CD4-positive, alpha-beta T cell treated with Interleukin-15 for 4 hours (primary cell): ENCODE measurements around the gene RXRB.

Source experiments
- DNase-seq: peaks from one replicate; pipeline ENCODE4 v3.0.0-alpha.2; 2020; ENCODE audit warnings: low spot score

RXRB gene

DNA sequence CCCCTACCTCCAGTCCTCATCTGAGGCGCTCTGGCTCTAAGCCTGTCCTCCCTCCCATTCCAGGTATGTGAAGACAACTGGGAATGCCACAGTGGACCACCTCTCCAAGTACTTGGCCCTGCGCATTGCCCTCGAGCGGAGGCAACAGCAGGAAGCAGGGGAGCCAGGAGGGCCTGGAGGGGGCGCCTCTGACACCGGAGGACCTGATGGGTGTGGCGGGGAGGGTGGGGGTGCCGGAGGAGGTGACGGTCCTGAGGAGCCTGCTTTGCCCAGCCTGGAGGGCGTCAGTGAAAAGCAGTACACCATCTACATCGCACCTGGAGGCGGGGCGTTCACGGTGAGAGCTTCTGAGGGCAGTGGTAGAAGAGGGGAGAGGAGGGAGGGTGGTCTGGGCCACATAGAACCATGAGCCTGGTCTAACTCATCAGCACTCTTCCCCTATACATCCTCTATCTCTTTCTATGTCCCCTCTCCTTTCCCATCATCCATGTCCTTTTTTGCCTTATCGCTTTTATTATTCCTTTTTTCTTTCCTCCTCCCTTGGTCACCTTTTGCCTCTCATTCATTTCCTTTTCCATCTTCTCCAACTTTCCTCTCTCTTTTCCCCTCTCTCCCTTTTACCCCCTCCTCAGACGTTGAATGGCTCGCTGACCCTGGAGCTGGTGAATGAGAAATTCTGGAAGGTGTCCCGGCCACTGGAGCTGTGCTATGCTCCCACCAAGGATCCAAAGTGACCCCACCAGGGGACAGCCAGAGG is 11.4 kb upstream of the RXRB start:
- DNase-seq = no peak

DNA sequence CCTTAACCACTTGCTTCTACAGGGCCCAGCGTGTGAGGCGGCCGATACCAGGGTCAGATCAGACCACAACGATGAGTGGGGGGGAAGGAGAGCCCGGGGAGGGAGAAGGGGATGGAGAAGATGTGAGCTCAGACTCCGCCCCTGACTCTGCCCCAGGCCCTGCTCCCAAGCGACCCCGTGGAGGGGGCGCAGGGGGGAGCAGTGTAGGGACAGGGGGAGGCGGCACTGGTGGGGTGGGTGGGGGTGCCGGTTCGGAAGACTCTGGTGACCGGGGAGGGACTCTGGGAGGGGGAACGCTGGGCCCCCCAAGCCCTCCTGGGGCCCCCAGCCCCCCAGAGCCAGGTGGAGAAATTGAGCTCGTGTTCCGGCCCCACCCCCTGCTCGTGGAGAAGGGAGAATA is 10.7 kb upstream of the RXRB start:
- DNase-seq = no peak

DNA sequence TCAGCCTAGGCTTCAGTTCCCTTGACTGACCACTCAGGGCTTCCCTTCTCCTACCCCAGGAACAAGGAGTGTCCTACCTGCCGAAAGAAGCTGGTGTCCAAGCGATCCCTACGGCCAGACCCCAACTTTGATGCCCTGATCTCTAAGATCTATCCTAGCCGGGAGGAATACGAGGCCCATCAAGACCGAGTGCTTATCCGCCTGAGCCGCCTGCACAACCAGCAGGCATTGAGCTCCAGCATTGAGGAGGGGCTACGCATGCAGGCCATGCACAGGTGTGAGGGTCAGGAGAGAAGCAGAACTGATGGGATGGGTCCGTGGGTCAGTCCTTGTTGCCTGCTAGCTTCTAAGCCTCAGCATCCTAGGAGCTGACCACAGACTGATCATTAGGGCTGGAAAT is 9.4 kb upstream of the RXRB start:
- no peak for DNase-seq

DNA sequence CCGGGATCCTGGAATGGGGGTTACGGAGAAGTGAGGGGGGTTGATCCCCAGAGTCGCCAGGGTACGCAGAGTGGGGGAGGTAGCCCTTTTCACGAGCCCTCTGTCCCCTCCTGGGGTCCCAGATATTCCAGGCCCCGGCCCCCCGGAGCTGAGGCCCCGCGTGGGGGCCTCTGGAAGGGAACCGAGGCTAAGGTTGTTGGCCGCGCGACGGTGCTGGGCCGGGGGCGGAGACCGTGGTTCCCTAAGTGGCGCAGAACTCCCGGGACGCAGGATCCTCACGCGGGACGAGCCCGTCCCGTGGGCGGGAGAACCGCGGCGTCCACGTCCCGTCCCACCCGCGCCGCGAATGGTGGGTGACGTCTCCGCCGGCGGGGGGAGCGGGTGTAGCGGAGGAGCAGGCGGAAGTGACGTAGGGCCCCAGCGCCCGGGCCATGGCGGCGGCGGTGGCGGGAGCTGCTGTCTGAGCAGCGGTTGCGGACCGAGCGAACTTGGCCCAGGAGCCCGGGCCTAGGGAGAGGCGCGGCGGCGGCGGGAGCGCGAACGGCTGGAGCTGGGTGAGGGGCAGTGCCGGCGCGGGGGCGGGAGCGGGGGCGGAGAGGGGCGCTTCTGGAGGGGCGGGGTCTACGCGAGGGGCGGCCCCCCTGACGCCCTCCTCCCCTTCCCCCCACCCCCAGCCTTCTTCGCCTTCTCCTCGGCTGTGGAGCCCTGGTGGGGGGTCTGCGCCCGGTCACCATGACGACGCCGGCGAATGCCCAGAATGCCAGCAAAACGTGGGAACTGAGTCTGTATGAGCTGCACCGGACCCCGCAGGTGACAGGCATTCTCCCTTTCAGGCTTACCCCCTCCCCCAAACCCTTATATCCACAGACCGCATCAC is 7.9 kb upstream of the RXRB start, which contains the start of gene RING1:
Gene RING1, plus strand, starts transcription at position 410 of the 877 bp plus-strand sequence. Its CDS starts 323 bp downstream, at position 733.
- peak; percentile 81 for DNase-seq

DNA sequence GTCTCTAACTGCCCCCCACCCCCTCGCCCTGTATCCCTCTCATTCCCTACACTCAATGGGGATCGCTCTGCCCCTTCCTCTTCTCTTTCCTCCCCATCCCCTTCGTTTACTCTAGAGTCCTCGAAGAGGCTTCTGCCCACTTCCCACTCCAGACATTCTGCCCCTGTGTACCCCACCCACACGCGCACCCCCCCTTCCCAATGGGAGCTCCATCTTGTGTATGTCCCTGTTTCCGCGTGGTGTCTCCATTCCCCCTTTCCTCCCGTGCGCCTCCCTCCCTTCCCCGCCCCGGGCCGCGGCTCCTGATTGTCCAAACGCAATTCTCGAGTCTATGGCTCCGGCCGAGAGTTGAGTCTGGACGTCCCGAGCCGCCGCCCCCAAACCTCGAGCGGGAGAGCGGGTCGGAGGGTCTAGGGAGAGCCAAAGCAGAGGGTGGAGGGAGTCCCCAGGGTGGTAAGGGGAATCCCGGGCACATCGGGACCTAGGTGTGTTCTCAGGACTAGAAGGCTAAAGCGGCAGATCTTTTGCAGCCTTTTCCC is 7.2 kb upstream of the RXRB start:
- DNase-seq = no peak

DNA sequence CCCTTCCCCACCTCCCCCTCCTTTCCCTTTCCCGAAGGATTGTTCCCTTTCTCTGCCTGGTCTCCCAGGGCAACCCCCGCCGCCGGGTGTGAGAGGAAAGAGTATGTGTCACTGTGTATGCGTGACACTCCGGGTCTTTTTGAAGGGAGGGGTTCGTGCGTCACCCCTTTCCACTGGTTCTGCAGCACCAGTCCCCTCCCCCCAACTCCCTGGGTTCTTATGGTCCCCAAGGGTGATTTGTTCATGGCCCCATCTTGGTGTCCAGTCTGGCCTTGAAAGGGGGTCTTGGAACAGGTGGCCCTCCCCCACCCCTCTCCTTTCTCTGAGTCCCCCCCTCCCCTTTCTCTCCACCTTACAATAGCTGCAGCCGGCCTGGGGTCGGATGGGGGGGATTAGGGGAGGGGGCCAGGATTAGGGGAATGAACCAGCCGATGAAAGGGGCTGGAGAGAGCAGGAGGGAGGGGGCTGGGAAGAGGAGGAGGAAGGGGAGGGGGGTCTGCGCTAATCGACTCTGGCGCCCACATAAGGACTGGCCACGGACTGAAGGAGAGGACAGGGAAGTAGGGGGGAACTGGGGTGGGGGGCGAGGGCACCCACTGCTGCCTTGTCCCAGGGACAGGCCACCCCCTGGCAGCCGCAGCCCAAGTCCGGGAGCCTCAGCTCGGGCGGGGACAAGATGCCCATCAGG is 6.5 kb upstream of the RXRB start:
- DNase-seq = no peak

DNA sequence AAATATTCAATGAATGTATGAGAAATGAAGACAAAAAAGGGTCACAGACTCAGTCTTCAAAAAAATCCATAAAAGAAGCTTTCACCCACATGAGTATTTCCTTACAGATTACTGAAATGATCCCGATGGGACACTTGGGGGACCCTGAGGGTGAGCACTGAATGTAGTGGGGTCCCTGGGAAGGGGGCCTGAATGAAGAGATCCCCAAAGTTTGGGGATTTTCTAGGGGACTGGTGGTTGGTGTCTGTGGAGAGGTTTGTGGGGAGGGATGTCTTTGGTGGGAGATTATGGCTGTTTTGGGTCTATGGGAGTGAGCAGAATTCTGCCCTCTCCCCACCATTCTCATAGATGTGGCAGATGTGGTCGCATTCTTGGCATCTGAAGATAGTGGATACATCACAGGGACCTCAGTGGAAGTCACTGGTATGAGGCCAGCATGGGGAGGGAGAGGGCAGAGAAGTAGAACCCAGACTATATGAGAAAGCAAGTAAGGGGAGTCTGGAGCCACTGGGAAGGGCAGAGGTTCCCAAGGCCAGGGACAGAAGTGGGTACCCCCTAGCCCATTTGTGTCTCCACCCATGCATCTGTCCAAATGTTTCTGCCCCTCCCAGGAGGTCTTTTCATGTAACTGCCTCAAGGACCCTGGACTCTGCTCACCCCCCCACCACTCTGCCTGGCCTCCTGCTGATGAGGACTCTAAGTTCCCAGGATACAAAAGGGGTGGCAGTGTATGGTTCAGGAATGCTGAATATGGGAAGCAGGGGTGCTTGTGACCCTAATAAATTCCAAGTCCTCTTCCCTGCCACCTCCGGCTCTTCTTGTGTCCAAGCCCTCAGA is 5.8 kb upstream of the RXRB start:
- no peak for DNase-seq

DNA sequence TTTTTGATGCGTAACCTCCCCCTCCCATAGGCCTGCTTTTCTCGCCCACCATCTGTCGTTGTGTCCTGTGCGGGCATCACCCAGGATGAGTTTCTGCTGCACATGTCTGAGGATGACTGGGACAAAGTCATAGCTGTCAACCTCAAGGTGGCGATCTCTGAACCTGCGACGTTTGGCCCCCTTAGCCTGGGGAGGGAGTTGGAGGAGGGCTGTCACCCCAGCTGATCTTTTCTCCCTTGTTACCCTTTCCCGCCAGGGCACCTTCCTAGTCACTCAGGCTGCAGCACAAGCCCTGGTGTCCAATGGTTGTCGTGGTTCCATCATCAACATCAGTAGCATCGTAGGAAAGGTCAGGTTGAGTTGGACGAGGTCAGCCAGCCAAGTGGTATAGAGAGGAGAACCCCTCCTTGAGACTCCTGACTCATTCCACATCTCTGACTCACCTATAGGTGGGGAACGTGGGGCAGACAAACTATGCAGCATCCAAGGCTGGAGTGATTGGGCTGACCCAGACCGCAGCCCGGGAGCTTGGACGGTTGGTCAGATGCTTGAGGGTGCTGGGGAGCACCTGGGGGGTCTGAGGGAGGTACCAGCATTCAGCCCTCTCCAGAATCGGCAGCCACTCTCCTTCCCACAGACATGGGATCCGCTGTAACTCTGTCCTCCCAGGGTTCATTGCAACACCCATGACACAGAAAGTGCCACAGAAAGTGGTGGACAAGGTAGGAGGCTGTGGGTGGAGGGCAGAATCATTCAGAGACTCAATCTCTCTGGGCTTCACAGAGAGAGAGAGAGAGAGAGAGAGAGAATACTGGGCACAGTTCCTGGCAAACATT is 4.9 kb upstream of the RXRB start:
- peak; percentile 41 for DNase-seq

DNA sequence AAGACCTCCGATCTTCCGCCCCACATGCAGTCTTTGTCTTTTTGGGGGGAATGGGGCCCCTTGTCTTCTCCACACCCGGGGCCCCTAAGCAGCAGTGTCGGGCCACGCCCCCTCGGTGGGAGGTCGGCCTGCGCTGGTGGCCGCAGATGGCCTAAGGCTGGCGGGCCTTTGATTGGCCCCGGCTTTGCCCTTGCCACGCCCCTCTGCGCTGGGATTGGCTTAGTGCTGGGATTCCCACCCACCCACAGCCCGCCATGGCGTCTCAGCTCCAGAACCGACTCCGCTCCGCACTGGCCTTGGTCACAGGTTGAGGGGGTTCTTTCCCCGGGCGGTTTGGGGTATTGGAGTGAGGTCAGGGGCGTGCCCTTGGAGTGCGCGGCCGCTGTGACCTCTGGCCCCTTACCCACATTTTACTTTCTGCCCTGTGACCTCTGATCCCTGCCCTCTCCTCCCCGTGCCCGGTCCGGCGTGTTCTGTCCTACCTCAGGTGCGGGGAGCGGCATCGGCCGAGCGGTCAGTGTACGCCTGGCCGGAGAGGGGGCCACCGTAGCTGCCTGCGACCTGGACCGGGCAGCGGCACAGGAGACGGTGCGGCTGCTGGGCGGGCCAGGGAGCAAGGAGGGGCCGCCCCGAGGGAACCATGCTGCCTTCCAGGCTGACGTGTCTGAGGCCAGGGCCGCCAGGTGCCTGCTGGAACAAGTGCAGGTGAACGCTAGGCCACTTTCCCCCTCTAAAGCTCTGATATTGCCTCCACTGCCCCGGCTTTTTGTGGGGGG is 4.1 kb upstream of the RXRB start, which contains the start of gene HSD17B8:
Gene HSD17B8, plus strand, starts transcription at position 241 of the 776 bp plus-strand sequence. Its CDS starts 14 bp downstream, at position 255.
- DNase-seq = peak; percentile 89

DNA sequence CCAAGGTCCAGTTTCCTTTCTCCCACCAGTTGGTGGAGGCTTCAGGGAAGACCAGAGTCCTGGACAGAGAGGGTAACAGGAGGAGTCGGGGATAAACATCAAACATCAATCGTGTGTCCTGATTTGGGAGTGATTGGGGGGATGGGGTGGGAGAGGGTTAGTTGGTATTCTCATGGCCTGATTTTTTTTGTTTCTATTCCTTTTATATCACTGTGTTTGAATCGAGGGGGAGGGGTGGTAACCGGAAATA is 3.6 kb upstream of the RXRB start:
- no peak for DNase-seq

DNA sequence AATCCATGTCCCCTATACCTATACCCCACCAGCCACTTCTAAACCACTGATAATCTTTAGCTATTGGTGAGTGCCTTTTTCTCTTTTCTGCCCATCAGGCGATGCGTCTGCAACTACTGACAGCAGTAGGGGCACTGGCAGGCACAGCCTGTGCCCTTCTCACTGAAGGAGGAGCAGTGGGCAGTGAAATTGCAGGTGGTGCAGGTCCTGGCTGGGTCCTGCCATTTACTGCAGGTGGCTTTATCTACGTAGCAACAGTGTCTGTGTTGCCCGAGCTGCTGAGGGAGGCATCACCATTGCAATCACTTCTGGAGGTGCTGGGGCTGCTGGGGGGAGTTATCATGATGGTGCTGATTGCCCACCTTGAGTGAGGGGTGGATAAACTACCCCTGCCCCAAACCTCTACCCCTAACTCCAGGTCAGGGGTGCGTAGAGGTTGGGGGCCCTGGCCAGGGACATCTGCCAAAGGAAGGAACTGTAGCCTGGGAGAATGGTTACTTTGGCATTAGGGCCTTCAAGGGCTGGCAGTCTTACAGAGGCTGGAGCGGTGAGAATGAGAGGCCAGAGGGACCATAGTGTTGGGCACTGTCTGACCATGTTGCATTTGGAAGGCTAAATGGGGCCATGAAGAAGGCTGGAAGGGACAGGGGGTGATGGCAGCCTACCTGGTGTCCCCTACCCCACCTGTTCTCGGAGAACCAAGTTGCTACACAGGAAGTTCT is 3.1 kb upstream of the RXRB start:
- DNase-seq = no peak

DNA sequence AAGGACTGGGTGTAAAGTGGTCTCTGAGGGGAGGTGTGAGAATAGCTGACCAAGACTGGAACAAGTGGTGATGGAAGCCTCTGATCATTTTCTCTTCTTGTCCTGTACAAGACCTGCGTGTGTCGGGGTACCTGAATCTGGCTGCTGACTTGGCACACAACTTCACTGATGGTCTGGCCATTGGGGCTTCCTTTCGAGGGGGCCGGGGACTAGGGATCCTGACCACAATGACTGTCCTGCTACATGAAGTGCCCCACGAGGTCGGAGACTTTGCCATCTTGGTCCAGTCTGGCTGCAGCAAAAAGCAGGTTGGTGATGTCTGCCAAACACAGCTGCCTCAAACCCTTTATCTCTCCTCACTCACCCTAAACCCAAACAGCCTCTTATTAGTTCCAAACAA is 2.3 kb upstream of the RXRB start:
- DNase-seq = no peak

DNA sequence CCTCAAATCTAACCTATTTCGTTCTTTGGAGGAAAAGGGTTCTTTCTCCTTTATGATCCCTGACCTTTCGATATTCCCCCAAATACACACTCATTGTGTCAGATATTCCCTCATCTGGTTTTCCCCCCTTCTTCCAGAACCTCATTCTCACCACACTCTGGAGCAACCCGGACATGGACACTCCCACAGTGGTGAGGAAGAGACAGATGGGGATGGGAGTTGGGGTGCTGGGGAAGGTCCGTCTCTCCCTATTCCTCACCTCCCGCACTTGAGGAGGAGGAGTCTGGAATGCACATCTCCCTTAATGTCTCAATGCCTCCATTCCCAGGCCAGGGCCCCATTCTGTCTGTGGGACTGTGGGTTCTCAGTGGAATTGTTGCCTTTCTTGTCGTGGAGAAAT is 1.5 kb upstream of the RXRB start:
- DNase-seq = no peak

DNA sequence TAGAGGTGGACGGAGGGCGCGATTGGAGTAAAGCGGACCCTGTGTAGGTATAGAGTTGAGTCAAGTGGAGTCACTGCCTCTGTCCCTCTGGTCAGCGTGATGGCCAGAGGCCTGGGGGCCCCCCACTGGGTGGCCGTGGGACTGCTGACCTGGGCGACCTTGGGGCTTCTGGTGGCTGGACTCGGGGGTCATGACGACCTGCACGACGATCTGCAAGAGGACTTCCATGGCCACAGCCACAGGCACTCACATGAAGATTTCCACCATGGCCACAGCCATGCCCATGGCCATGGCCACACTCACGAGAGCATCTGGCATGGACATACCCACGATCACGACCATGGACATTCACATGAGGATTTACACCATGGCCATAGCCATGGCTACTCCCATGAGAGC is 681 bp upstream of the RXRB start:
- DNase-seq = no peak

DNA sequence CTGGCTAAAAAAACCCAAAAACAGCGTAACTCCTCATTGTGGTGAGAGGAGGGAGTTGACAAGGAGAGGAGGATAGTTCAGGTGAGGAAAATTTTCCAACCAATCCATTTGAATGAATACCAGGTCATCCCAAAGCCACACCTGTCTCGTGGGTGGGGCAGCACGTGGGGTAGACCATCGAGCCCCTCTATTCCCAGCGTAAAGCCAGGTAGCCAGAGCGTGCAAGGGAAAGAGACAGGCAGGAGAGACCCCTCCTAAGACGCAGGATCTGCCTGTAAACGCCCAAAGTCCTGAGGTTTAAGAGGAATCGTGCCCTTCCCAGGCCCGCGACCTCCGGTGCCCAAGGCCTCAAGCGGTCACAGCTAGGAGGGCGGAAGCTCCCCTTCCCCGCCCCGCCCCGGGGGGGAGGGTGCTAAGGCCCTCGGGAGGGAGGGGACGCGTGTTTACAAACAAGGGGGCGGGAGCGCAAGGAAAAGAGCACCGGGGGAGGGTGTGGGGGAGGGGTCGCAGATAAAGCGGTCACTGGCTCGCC is 712 bp downstream of the RXRB start:
- peak; percentile 64 for DNase-seq

DNA sequence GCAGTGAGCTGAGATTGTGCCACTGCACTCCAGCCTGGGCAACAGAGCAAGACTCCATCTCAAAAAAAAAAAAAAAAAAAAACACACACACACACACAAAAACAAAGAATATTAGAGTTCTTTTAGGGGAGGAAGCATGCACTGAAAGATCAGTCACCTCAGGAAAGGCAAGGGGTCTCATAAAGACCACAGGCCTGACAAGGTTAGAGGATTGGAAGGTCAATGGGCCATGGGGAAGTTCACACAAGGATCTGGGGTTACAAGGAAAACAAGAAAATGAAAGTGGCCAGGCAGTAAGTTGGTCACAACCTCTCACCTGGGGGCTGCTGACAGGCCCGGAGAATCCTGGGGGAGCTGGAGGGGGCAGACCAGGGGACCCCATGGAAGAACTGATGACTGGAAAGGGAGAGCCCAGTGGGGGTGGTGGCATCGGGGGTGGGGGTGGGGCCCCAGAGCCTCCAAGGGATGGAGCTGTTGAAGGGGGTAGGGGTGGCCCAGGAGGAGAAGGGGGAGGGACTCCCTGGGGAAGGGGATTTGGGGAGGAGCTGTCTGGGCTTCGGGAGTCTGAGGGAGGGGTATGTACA is 1.5 kb downstream of the RXRB start:
- no peak for DNase-seq

DNA sequence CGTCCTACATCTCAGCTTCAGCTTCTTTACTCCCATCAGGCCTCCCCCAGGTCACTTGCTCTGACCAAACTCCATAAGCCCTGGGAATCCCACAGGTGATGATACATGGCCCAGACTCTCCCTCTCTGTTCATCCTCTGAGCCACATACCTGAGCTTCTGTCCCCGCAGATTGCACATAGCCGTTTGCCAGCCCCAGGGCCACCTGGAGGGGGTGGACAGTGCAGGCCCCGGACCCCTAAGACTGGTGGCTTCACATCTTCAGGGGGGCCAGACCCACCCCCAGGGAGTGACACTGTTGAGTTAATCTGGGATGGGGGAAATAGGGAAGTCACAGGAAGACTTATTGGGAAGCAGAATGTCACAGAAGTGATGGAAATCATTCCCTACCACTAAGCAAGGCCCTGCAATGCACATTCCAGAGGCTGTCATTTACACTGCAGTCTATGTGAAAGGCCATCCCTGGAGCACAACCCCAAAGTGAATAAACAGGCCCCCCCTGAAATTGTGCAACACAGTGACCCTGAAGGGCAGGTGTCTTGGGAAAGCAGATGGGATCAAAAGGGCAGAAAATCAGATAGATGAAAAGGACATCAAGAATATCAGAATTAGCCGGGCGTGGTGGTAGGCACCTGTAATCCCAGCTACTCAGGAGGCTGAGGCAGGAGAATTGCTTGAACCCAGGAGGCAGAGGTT is 2.2 kb downstream of the RXRB start:
- DNase-seq = no peak

DNA sequence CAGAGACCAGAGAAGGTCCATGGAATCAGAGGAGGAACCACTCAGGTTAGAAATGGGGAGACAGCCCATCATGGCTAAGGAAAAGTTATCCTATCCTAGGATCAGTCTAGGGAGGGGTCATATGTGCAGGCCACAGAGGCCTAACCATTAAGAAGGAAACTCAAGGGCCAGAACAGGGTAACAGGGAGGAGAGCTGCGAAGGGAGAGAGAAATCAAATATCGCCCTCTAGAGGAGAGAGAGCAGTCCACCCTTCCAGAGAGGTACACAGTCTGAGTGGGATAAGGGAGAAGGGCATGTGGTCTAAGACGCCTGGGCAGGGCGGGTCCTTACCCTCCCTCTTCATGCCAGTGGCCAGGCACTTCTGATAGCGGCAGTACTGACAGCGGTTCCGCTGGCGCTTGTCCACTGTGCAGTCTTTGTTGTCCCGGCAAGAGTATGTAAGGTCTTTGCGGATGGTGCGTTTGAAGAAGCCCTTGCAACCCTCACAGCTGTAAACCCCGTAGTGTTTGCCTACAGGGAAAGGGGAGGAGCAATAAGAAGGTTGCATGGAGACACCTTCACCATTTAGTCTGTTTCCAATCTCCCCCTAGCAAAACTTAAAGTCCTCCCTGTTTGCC is 2.9 kb downstream of the RXRB start:
- peak; percentile 57 for DNase-seq
